ENCODE data around the gene CGN.

DNA sequence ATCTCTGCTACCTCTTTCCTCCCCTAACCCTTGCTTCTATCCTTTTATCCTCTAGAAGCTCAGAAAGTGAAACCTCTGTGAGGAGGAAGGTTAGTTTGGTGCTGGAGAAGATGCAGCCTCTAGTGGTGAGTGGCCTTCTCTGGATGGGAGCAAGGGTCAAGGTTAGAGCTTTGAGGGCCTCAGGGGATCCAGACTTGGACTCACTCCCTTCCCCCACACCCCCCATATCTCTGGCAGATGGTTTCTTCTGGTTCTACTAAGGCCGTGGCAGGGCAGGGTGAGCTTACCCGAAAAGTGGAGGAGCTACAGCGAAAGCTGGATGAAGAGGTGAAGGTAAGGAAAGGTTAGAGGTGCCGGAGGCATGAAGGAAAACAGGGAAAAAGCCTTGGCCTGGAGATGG lies 9.2 kb downstream of the CGN start:
- TF ChIP-seq, protein P1, sequence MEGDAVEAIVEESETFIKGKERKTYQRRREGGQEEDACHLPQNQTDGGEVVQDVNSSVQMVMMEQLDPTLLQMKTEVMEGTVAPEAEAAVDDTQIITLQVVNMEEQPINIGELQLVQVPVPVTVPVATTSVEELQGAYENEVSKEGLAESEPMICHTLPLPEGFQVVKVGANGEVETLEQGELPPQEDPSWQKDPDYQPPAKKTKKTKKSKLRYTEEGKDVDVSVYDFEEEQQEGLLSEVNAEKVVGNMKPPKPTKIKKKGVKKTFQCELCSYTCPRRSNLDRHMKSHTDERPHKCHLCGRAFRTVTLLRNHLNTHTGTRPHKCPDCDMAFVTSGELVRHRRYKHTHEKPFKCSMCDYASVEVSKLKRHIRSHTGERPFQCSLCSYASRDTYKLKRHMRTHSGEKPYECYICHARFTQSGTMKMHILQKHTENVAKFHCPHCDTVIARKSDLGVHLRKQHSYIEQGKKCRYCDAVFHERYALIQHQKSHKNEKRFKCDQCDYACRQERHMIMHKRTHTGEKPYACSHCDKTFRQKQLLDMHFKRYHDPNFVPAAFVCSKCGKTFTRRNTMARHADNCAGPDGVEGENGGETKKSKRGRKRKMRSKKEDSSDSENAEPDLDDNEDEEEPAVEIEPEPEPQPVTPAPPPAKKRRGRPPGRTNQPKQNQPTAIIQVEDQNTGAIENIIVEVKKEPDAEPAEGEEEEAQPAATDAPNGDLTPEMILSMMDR (IDR thresholded peaks at IDR 0.05): no peak
- no peak for TF ChIP-seq POLR2A (IDR thresholded peaks at IDR 0.05)
